Measurements from ENCODE around the gene PLAC8L1.

- no peak for TF ChIP-seq CTCF (conservative IDR thresholded peaks at IDR 0.05; ENCODE audit: low read depth, low read length)
- no peak for TF ChIP-seq EZH2 (IDR thresholded peaks at IDR 0.05; ENCODE audit: borderline replicate concordance, low read depth, low read length, poor library complexity, severe bottlenecking)
These were observed 19.2 kb upstream of the PLAC8L1 start for GRCh38 chr5:146124580-146124979.

Measured in A673 (cell line).